GM20431 (cell line): Measurements from ENCODE around the gene FOXN3.
"Not testable (repeated sequence)": the region's sequence is repeated elsewhere in the genome, so short reads cannot be mapped to it uniquely, and the experiment has no call there.

Source experiments
- in situ Hi-C: fragments of 300-500 bp; cut with MseI, MboI; formaldehyde crosslinking; loops from one replicate; pipeline ENCODE4 v1.15.0; 2020; ENCODE audit warnings: low sequenced_read_pairs; ENCODE audit not compliant: unreplicated experiment

The FOXN3 gene

GRCh38 chr14:89164168-89165073, 252.6 kb downstream of the FOXN3 start:
- in situ Hi-C loops = no loop called here

DNA sequence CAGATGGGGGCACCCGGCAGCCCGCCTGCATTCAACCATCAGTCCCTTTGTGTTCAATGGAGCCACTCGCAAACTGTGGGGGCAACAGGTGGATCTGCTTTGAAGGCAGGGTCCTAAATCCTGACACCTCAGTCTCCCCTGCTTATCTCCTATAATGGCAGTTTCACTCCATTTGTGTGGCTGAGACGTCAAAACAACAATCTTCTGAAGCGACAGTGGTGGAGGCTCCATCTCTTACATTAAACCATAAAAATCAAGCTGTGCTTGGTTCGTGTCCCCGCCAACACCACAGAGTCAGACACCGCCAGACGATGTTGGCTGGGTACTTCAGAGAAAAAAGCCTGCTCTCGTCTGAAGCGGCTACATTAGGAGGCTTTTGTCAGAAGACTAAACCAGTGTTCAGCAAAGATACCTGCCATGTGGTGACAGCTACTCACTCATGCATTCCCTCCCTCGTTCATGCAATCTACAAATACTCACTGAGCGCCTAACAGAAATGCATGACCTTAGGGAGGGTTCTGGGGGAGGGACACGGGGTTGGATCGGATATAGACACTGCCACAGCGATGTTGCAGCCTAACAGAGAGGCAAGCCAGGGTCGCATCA, 253.9 kb downstream of the FOXN3 start:
- in situ Hi-C loops = no loop called here

DNA sequence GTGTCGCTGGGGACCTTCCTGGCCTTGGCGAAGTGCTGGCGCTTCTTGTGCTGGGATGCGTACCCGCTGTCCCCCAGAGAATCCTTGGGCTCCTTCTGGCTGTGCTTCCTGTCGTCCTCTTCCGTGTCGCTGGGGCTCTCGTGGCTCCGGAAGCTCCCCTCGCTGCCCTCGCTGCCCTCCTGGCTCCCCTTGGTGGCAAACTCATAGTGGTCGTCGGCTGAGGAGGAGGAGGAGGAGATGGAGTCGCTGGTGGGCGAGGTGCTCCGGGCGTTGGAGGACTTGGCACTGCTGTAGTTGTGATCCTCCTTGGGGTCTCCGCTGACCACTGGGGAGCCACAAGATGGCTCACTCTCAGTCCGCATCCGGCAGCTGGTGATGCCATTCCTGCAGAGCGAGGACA, 254.4 kb downstream of the FOXN3 start:
- in situ Hi-C loops = no loop called here

DNA sequence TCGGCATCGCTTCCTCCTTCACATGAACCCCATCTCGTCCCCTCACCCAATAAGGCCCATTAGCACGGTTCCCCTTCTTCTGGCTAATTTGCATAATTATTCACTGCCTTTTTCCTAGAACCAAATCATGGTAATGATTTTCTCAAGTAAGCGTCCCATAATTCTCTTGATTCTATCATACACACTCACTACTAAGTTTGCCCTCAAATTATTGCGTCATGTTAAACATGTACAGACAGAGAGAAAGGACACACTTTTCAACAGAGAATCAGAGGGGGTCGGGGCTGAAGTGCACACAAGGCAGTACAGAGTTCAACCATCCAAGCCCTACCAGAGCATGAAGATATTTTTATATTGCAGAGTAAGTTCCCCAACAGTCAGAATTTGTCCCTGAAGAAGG, 256.6 kb downstream of the FOXN3 start:
- in situ Hi-C loops = no loop called here

DNA sequence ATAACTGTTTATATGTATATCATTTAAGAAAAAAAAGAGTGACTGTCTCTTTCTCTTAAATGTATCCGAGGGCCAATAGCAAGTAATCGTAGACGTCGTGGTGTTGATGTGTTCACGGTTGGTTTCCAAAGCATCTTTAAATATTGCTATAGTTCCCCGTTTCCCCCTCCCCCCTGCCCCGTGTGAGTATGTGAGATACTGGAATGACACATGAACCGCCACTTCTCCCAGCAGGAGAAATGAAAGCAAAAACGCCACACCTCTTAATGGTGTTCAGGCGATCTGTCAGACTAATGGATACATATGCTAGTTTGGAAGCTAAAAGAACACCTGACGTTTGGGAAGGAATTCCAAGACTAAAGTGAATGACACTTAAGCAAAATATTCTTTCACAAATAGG, 258.3 kb downstream of the FOXN3 start:
- in situ Hi-C loops = no loop called here

DNA sequence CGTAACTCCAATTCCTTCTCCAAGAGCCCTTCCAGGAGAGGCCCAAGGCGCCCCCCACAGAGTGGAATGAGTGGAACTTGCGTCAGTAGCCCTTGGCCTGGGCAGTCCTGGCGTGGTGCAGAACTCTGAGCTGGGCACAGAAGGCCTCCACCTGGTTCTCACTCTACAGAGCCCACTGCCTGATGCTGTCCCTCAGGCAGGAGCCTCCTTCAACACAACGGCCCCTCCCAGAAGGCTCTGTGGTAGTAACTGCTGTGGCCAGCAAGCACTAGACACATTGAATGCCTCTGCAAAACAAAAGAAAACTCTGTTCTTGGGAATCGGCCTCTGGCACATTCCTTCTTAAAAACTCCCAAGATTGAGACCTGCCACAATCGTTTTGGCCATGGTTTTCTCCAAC, 258.9 kb downstream of the FOXN3 start:
- in situ Hi-C loops = not testable (repeated sequence)

- in situ Hi-C loops = no loop called here
These were observed 261.5 kb downstream of the FOXN3 start for GRCh38 chr14:89155491-89155890.

GRCh38 chr14:89151693-89152092, 265.3 kb downstream of the FOXN3 start:
- in situ Hi-C loops = not testable (repeated sequence)

DNA sequence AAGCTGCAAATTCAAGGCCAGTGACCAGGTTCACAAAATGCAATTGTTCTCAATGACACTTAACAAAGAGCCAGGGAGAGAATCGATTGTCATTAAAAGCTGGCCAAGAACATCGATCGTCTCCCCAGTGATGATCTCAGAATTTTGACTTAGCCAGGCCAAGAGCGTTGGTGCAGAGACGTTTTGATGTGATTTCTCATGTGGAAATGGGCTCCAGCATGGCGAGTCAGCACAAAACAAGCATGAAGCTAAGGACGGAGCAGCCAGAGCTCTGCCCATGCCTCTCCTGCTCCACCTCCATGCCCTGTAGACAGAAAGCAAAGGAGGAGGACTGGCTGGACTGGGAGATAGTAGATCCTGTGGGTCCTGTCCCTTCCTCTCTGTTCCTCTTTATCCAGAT, 270.8 kb downstream of the FOXN3 start:
- in situ Hi-C loops = no loop called here

GRCh38 chr14:89144642-89145041, 272.4 kb downstream of the FOXN3 start:
- in situ Hi-C loops = no loop called here

- in situ Hi-C loops = no loop called here
These were observed 273.0 kb downstream of the FOXN3 start for GRCh38 chr14:89144066-89144465.

- in situ Hi-C loops = no loop called here
These were observed 273.4 kb downstream of the FOXN3 start for GRCh38 chr14:89143595-89143994.

- in situ Hi-C loops = no loop called here
These were observed 274.7 kb downstream of the FOXN3 start for GRCh38 chr14:89142366-89142765.

DNA sequence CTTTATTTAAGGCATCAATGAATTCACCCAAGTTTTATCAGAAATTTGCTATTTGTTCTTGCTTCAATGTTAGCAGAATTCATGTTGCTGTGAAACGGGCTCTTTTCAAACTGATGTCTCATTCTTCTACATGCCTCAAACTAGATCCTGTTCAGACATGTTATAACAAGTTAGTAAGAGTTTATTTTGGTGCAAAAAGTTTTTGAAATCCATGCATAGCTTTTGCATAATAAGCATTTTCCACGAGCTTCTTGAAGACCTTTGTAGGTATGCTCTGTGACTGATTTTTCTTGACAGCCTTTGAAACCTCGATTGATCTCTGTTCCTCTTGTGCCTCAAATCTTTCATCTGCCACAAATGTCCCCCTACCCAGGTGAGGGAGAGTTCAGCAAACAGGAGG, 275.2 kb downstream of the FOXN3 start:
- in situ Hi-C loops = no loop called here

DNA sequence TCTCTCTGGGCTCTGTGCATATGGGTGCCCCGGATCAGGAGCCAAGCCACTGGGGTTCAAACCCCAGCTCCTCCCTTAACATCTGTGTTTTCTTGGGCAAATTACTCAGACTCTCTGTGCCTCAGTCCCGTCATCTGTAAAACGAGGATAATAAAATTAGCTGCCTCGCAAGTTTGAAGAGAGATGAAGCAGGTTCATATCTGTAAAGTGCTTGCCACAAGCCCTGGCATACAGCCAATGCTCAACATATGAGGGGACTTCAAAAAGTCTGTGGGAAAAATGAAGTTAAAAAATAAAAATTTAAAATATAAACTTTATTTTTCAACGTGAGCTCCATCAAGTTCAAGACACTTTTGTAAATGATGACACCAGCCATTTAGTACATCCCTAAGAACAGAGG, 276.7 kb downstream of the FOXN3 start:
- in situ Hi-C loops = no loop called here

GRCh38 chr14:89139404-89140247, 277.4 kb downstream of the FOXN3 start:
- in situ Hi-C loops = no loop called here

DNA sequence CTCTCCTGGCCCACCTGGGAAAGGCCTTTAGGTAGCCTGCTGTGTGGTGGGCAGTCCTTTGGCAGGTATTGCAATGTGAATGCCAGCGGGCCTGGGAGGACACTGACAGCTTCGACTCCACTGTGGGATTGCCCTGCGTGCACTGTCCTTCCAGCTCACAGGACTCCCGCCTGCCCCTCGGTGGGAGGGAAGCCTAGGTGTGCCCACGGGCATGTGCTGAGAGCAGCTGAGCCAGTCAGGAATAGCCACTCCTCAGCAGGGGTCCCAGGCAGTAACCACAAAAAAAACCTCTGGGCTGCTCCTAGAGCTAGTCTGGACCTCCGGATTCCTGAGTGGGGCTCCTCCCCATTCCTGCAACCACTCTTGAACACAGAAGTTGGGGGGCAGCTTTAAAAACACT, 278.2 kb downstream of the FOXN3 start:
- in situ Hi-C loops = no loop called here

DNA sequence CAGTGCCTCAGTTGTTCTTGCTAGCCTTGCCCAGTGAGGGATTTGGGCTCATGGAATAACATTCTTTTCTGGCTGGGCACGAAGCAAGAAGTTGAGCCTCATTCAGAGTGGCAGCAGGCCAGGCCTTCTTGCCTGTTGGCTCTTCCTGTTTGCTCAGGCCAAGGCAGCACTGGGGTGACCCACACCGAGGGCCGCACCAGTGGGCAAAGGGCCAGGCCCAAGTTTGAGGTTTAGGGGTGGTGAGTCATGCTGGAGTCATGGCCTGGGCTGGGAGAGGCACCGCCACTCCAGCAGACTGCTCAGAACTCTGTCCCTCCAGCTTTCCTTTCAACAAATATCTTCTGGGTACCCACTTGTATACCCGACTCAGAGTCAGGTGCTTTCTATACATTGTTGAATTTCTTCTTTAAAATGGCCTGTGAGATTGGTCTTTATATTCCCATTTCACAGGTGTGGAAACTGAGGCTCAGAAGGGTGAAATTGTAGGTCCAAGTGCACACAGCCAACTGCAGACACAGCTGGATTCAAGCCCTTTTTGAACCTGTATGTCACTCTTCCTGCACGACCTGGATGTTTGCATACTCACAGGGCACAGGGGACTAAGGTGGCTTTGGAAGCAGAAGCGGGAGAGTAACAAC, 279.4 kb downstream of the FOXN3 start:
- in situ Hi-C loops = no loop called here

DNA sequence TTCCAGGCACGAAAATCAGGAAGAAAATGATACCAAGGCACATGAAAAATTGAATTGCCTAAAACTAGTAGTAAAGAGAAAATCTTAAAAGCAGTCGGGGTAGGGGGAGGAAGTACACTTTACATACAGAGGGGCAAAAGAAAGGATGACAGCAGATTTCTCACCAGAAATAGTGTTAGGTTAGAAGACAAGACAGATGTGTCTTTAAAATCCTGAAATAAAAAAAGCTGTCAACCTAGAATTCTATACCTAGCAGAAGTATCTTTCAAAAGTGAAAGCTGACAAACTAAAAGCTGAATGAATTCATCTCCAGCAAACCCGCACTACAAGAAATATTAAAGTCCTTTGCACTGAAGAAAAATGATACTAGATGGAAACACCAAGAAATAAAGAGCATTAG, 280.4 kb downstream of the FOXN3 start:
- in situ Hi-C loops = no loop called here

- in situ Hi-C loops = no loop called here
These were observed 282.4 kb downstream of the FOXN3 start for GRCh38 chr14:89134640-89135039.
